Measurements from ENCODE around the gene SUPT3H.

DNA sequence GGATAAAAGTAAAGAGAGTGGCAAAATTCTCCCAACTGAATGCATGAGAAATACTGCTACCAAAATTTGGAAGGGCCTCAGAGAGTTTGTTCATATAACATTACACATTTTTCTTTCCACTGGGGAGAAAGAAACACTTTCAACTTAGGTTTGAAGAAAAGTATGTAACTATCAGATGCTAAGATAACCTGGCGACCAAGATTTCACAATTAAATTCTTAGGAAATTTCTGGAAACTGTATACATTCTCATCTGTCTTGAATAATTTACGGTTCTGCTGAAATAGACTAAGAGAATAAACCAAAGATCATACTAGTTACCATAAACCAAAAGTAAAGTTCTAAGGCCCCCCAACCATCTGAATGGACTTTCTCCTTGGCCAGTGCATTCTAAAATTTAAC, 462.6 kb downstream of the SUPT3H start:
- TF ChIP-seq SUZ12 (IDR thresholded peaks at IDR 0.05; ENCODE audit: extremely low read depth, insufficient read depth, insufficient read length) (no peak), ZNF274 (IDR thresholded peaks at IDR 0.05; ENCODE audit: low read depth, low read length) (no peak), YY1 (IDR thresholded peaks at IDR 0.05; ENCODE audit: insufficient read depth, insufficient read length) (no peak)
